SH-SY5Y (cell line): ENCODE measurements around the gene MARK3.

Source experiments
- GATA2 ChIP-seq: IDR thresholded peaks from 2 replicates; pipeline ENCODE4 v1.6.1; 2011; ENCODE audit warnings: mild to moderate bottlenecking, low read depth, low read length
- GATA3 ChIP-seq: IDR thresholded peaks from 2 replicates; pipeline ENCODE4 v1.6.1; 2011; ENCODE audit warnings: low read depth, mild to moderate bottlenecking, low read length, moderate library complexity

- TF ChIP-seq GATA2 (no peak), GATA3 (no peak)
Measured at GRCh38 chr14:103340480-103341212, 44.6 kb upstream of the MARK3 start.
